ENCODE results near the gene OSBPL2. TPM values are rescaled to one million over a fixed set of nuclear protein-coding genes. Genes with fewer than 3 reads are reported as not detected.

OSBPL2 gene
- total RNA-seq, 1 donor from 2014 or later, result 45.0 TPM

DNA sequence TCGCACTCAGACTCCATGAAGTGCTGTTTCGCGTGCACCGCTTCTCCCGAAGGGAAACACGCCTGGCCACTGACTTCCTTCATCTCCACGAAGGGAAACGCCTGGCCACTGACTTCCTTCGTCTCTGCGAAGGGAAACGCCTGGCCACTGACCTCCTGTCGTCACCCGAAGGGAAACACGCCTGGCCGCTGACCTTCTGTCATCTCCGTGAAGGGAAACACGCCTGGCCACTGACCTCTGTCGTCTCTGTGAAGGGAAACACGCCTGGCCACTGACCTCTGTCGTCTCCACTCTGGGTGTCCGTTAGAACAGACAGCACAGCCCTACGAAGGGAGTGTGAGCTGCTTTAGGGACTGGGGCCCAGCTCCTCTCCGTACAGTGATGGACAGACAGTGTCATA lies 47.4 kb downstream of the OSBPL2 start:
- no peak for DNase-seq

DNA sequence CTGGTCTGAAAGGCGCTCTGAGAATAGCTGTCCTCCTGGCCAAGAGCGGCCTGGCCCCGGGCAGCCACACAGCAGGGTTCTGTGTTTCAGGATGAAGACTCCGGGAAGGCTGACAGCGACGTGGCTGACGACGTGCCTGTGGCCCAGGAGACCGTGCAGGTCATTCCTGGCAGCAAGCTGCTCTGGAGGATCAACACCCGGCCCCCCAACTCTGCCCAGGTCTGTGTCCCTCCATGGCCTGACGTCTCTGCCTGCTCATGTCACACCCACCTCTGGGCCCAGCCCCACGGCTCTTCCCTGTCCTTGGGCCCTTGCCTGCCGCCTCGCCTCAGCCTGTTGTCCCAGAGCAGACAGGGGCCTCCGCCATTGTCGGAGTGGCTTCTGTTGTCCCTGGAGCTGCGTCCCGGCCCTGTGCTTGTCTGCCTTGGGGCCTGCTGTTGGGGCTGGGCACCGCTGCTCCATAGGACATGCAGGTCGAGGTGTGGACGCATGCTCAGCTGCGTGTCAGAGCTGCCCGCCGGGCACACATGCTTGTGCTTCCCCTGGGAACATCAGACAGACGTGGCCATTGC lies 48.3 kb downstream of the OSBPL2 start:
- no peak for DNase-seq

DNA sequence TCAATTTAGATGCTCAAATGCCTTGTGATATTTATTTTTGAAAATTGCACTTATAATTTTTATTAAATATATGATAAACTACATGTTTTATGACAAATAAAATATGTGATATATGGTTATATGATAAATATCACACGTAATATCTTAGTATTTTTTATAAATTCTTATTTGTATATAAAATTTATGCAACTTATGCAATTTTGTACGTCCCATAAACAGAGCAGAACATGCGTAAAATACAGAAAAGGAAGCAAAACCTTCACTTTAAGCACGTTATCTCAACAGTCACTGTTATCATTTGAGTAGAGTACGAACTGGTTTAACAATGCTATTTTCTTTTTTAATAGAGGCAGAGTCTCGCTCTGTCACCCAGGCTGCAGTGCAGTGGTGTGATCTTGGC lies 48.8 kb downstream of the OSBPL2 start:
- DNase-seq, result no peak

DNA sequence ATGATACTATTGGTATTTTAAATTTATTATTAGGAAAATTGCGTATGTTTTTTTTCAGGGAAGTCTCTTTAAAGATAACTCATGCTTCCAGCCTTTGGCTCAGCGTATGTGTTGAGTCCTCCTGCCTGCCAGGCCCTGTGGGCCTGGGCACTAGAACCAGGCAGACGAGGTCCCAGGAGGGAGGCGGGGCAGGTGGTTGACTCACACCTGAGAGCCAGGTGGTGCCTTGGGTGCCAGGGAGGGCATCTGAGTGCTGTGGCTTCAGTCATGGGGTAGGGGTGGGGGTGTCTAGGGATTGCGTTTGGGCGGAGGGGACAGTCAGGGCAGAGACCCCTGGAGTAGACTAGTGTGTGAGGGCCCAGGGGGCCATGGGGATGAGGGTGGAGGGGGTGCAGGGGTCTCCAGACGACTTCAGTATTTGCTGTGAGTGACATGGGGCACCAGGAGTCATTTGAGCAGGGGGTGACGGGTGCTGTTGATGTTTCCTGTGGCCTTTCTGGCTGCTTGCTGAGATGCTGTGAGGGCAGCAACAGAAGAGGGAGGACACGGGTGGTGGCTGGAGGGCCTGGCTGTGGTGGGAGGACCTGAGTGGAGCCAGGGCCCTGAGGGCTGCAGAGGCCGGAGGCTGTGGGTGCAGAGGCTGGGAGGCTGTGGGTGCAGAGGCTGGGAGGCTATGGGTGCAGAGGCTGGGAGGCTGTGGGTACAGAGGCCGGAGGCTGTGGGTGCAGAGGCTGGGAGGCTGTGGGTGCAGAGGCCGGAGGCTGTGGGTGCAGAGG lies 49.6 kb downstream of the OSBPL2 start:
- DNase-seq, result no peak

DNA sequence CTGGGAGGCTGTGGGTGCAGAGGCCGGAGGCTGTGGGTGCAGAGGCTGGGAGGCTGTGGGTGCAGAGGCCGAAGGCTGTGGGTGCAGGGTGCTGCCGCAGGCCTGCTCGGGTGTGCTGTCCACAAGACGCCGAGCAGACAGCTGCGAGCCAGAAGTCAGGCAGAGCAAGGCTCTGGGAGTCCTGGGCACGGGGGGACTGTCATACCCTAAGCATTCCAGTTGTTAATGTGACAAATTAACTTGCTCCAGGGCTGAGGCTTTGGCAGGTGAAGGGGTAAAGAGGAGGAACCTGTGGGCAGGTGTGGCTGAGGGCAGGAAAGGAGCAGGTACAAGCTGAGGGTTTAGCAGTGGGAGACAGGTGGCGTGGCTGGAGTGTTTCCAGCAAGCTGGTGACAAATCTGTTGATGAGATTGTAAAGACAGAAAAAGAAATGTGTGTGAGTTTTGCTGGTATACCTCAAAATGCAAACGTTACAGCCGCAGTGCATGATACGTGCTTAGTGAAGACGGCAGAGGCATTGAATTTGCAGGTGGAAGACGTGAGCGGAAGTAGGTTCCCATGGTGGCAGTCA lies 50.3 kb downstream of the OSBPL2 start:
- no peak for DNase-seq

DNA sequence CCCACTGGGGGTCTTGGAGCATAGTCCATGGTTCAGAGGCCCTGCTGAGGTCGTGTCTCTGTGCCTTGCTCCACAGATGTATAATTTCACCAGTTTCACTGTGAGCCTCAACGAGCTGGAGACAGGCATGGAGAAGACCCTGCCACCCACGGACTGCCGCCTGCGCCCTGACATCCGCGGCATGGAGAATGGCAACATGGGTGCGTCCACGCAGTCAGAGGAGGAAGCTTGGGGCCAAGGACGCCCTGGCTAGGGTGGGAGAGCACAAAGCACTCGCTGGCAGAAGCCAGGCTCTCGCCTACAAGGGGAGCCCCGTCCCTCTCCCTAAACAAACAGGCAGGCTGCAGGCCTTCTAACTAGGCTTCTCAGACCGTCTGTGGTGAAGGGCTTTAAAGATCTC lies 50.8 kb downstream of the OSBPL2 start:
- no peak for DNase-seq

DNA sequence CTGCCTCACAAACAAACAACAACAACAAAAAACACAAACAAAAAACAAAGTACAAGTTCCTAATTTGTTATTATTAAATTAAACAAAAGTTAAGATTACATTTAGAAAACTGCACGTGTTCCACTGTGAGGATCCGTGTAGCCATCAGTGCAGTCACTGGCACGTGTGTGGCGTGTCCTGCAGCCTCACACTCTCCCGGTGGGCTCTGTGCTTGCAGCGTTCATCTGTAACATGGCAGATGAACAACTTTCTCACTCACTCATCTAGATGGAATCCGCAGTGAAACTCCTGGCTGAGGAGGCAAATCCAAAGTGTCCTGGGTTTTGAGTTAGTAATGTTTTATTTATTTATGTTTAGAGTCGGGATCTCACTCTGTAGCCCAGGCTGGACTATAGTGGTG lies 51.6 kb downstream of the OSBPL2 start:
- DNase-seq, result no peak

DNA sequence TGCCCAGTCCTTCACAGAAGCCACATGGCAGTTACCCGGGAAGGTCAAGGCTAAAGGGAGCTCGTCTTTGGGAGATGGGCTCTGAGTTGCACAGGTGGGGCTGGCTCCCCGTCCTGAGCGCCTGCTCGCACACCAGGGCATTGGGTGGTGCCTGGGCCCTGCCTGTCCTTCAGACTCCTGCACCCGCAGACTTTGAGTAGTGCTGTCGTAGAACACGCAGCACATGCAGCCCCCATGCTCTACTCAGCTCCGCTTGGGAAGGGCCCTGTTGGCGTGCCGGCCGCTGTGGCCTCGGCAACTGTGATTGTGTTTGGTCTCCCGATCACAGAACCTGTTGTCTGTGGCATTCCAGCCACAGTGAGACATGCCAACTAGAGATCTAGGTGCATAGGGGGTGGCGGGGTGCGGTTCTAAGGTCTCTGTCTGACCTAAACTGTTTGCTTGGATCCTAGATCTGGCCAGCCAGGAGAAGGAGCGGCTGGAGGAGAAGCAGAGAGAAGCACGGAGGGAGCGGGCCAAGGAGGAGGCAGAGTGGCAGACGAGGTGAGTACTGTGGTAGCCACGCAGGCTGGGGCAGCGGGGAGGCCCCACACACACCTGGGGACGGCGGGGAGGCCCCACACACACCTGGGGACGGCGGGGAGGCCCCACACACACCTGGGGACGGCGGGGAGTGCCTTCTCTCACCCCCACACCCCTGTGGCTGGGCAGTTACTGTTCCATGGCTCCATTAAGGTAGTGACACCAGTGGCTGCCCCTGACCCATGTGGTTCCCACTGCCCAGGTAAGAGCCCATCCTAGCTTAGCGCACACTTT lies 53.1 kb downstream of the OSBPL2 start:
- DNase-seq, result no peak

DNA sequence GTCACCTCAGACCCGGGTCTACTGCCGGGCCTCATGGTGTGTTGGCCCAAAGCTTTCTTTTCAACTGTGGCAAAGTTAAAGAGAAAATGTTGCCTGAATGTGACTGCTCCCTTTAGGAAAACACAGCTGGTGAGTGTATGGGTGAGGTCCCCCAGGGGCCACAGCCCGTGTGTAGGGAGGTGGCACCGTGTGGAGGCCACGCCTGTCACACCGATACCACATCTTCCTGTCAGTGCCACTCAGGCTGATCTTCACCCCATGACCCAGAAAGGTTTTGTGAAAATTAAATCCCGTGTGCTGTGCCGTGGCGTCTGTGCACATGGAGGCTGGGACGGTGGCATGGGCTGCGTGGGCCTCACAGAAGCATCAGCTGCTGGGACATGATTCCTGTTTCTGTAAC lies 53.8 kb downstream of the OSBPL2 start:
- DNase-seq, result no peak

DNA sequence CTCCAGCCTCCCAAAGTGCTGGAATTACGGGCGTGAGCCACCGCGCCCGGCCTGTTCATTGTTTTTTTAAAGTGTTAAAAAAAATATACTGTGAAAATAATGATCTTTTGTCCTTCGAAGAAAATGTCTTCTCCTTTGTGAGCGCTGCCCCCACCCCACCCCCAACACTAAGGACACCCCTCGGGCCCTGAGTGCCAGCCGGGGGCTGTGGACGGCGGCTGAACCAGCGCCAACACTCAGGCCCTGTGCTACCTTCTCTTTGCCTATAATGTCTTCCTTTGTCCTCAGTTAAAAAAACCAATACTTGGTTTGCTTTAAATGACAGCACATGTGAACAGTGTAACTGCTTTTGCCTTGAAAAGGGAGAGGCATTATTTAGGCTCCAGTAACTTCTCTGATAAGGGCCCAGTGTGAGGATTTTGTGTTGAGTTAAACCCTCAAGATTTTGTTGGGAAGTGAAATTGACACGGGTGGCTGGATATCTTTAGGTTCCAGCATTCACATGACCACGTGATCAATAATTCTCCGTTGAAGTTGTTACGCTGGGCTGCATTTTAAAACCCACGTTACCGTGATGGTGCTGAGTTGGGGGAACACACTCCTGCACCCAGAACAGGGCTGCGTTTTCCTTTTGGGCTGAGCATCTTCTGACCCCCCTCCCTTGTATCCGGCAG lies 54.9 kb downstream of the OSBPL2 start:
- DNase-seq, result no peak

DNA sequence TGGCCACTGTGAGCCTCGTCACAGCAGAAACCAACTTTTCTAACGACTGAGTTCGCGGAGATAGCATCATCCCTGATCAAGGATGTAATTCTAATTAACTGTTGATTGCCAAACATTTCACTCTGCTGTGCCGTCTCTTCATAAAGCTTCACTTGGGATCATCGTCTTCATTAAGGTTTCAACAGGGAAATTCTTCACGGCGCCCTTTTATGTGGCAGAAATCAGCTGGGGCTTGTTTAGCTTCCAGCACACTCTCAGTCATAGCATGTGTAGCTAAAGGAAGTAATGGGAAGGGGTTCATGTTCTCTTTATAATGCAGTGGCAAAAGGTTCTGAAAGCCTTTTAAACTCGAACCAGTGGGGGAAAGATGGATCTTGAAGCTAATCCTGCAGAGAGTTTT lies 55.6 kb downstream of the OSBPL2 start:
- DNase-seq, result no peak

DNA sequence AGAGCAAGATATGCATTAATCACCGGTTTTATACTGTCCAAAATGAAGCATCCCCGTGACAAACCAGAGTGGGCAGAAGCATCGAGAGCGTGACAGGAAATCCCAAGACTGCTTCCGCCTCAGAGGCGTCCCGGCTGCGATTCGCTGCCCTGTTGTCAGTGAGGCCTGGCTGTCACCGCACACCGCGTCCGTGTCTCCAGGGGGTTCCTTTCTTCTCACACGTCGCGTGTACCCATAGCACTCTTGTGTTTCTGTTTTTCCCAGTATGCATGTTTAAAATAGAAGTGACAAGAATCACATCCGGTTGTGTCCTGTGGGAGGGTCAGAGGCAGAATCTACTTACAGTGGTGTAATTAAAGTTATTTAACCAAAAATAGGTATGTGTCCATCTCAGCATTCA lies 56.2 kb downstream of the OSBPL2 start:
- DNase-seq, result no peak

DNA sequence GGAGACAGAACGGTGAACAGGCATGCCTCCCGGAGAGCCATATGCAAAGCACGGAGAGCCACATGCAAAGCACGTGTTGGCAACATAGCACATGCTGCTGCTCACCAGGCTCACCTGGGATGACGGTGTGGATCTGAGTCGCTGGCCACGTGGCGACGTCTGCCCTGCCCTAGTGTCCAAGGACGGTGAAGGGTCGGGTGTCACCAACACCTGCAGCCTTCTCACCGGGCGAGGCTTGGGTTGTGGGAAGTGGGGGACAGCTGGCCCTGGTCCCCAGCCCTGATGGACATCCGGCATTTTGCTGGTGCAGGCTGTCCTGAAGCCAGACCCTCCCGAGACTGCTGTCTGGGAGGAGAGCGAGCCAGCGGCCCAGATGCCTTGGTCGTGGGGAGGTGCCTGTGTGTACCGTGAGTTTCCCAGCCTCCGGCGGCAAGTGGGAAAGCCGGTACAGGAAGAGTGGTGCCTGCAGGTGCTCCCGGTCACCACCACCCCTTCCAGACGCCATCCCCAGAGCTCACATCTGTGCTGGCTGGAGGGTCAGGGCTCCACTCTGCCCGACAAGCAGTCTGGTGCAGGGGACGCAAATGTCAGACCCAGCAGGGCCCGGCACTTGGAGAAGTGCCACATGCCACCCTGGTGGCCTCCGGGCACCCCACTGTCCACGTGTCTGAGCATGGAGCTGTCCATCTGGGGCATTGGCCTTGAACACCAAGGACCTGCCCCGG lies 58.6 kb downstream of the OSBPL2 start:
- no peak for DNase-seq

DNA sequence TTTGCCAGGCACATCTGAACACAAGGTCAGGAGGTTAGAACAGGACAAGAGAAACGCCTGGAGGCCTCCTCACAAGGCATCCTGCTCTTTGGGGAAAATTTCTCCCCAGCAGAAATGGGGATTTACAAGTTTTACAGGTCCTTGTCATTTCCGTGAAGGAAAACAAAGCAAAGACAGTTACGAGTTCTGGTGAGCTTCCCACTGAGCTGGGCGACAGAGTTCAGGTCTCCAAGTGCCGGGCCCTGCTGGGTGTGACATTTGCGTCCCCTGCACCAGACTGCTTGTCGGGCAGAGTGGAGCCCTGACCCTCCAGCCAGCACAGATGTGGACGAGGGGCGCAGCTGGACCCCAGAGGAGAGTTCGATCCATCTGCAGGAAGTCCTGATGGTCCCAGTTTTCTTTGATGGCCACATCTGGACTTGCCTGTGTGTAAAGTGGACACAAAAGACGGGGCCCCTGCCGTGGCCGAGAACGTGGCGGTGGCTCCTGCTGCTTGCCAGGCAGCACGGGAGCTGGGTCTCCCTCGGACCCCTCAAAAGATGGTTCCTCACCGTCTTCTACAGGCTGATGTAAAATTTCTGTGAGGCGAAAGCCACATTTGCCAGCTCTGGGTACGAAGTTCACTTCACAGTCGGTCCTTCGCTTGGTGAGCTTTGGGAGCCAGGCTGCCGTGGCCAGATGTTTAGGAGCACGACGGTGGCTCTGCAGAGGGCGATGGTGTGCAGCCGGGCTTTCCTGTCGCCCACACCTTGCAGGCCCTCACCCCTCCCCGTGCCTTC lies 59.3 kb downstream of the OSBPL2 start:
- DNase-seq, result no peak

DNA sequence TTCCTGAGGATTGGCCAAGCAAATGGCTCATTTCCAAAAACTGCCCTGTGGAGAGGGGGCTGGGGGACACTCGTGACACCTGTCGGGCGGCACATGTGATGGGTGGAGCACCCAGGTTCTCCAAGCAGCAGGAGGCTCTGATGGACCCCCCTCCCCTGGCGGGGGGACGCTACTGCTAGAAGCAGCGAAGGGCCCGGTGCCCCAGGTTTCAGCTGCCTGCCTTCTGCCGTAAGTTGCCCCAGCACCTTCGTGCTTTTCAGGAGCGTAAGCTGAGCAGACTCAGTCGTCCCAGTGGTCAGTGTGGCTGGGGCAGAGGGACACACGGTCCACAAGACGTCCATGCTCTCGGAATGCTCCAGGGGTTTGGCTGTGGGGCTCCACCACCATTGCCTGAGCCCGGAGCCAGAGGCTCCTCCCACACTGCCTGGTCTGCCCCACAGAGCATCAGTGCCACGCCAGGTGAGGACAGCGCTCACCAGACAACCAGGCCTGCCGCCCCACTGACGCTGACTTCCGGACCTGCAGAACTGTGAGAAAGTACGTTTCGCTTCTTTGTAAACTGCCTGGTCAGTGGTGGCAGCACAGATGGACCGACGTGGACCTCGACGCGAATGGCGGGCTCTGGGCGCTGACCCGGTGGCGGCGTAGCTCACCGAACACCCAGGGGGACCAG lies 60.4 kb downstream of the OSBPL2 start:
- DNase-seq, result no peak

DNA sequence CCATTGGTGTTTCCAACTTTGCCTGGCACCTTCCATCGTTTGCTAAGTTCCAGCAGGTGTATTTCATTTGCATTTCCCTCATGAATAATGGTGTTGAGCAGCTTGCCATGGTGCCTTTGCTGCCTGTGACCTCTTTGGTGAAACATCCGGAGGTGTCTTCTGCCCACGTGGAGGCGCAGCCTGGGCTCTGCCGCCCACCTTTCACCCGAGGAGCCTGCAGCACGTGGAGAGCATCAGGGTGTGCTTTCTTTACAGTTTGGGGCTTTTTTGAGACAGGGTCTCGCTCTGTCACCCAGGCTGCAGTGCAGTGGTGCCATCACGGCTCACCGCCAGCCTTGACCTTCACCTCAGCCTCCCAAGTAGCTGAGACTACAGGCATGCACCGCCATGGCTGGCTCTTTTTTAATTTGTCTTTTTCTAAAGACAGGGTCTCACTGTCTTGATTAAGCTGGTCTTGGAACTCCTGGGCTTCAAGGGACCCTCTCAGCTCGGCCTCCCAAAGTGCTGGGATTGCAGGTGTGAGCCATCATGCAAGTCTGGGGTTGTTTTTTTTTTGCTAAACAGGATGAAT lies 61.4 kb downstream of the OSBPL2 start:
- no peak for DNase-seq

DNA sequence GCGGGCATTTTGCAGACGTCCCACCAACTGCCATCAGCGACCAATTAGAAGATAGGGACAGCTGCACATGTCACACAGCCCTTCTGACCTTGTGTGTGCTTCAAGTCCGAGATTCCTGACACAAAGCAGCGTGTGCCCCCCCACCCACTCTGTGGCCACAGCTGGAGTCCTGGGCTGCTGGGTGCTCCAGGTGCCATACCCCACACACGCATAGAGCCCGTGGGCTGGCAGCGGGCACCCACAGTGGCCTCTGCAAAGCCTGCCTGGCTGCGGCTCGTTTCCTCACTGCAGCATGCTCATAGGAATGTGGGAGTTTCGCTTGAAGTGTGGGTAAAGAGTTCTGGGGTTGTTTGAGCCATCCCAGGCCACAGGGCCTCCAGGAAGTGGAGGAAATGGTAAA lies 62.0 kb downstream of the OSBPL2 start:
- DNase-seq, result no peak

DNA sequence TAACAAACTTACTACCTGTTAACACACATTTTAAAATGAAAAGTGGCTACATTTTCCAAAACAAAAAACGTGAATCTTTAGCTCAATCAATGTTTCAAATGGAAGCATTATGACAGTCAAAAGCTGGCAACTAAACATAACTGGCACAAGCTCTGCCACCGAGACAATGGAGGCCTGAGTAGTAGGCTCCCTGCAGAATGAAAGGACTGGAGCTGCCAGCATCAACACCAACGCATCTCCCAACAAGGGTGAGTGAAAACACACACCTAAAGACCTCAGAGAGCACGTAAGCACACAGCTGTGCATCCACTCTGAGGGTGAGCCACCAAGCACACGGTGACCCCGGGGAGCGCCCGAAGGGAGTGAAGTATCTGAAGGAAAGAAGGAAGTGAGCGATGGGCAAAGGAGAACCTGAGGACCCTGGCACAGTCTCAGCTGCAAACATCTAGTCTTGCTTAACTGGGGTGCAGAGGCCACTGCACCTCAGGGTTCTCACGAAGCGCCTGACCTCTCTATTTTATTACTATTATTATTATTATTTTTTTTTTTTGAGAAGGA lies 62.9 kb downstream of the OSBPL2 start:
- DNase-seq, result no peak

DNA sequence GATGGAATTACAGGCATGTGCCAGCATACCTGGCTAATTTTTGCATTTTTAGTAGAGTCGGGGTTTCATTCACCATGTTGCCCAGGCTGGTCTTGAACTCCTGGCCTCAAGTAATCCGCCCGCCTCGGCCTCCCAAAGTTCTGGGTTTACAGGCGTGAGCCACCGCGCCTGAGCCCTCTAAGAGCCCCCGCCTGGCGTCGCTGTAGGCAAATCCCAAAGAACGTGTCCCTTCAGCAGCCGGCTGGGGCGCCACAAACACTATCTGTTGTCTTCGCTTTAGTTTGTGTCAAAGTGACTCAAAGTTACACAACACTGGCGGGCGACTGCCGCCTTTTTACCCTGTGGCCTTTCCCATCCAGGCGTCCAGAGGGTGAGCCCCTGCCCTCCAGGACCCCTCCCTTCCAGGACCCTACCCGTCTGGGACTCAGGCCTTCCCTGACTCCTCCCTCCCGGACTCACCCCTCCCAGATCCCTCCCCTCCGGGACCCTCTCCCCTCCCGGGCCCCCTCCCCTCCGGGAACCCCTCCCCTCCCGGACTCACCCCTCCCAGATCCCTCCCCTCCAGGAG lies 63.5 kb downstream of the OSBPL2 start:
- peak; percentile 95 for DNase-seq
